HCEC 1CT (cell line): ENCODE results near the gene SPANXC.
"Not testable (repeated sequence)": the region's sequence is repeated elsewhere in the genome, so short reads cannot be mapped to it uniquely, and the experiment has no call there.

ENCODE experiments used
- DNase-seq: peaks from one replicate; pipeline ENCODE4 v3.0.0-alpha.2; 2017

The SPANXC gene

GRCh38 chrX:141242417-141242816 is at the start of gene SPANXC:
SPANXC (minus strand) TSS chrX:141242517; CDS start chrX:141242457, 60 bp downstream.
- DNase-seq = not testable (repeated sequence)

GRCh38 chrX:141279476-141279875 is 37.2 kb upstream of the SPANXC start:
- DNase-seq = no peak

- peak; percentile 13 for DNase-seq
These were observed 36.0 kb upstream of the SPANXC start for GRCh38 chrX:141278306-141278705.

DNA sequence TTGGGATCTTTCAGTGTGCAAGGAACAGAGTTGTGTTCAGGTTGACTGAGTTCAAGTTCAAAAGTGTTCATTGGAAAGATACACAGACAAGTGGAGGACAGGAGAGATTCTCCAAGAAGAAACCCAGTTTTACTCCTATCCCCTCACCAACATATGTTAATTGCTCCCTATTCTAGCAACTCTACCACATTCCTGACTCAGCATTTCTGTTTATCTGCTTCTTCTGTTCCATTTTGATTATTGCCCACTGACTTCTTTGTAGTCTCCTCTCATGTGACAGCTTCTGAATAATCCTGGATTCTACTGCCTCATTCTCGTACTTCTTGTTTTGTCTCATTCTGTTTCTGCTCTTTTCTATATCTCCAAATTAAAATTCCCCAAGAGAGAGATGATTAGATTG is 15.8 kb upstream of the SPANXC start:
- no peak for DNase-seq

DNA sequence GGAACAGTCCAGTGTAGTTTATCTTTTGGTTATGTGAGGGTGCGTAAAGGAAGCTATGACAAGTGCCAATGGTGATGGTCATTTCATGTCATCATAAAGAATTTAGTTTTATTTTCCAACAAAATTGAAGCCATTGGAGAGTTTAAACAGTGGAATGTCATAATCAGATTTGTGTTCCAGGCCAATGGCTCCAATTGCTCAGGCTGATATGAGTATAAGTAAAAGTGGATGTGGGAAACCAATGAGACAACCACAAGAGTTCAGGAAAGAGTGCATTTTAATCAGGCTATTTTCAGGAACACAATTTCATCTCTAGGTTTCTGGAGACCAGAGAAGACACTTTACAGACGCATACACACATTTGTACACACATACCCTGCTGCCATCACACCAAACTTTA is 20.7 kb downstream of the SPANXC start:
- no peak for DNase-seq

DNA sequence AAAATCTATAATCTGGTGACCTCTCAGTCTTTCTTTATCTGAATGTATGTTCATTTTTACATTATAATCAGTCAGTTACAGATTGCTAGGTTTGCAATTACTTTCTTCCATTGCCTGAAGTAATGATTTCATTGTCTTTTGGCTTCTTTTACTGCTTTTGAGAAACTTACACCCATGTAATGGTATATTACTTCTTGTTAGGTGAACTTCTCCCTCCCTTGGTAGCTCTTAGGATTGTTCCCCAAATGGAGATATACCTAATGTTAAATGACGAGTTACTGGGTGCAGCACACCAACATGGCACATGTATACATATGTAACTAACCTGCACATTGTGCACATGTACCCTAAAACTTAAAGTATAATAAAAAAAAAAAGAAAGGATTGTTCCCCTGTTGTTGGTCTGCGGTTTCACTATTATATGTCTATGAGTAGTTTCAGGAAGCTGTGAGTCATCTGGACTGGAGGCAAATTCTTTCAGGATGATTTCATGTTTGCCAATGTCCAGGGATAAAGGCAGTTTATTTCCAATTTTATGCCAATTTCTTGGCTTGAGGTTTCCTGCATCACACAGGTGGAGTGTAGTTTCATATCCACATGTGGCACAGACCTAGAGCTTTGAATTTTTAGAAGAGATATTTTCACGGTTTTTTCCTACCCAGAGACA is 21.8 kb downstream of the SPANXC start:
- peak; percentile 74 for DNase-seq

GRCh38 chrX:141214196-141214595 is 28.1 kb downstream of the SPANXC start:
- no peak for DNase-seq

- DNase-seq = no peak
These were observed 40.4 kb downstream of the SPANXC start for GRCh38 chrX:141201962-141202361.
